HEK293T (cell line): ENCODE data around the gene MAN1B1.

Source experiments
- CTCF ChIA-PET: fragments of 350-600 bp; formaldehyde crosslinking; extraction: SDS; loops from one replicate; lab custom pipeline; 2021; ENCODE audit warnings: antibody characterized with exemption, inconsistent platforms; lab: Yijun Ruan, JAX
- POLR2A ChIA-PET: fragments of 350-600 bp; formaldehyde crosslinking; extraction: SDS; loops from one replicate; lab custom pipeline; 2020; ENCODE audit warnings: antibody characterized with exemption, inconsistent platforms; lab: Yijun Ruan, JAX
- DNase-seq: peaks from one replicate; pipeline ENCODE4 v3.0.0; 2012; ENCODE audit warnings: mixed read lengths; ENCODE audit errors: extremely low spot score
- ARNT ChIP-seq: fragments of 450-650 bp; IDR thresholded peaks from 2 replicates; pipeline ENCODE4 v1.6.1; 2017; ENCODE audit warnings: mild to moderate bottlenecking
- BHLHE40 ChIP-seq: fragments of 450-650 bp; IDR thresholded peaks from 2 replicates; pipeline ENCODE4 v1.6.1; 2016; ENCODE audit warnings: mild to moderate bottlenecking, moderate library complexity, borderline replicate concordance
- CTBP1 ChIP-seq: fragments of 450-650 bp; IDR thresholded peaks from 2 replicates; pipeline ENCODE4 v1.6.1; 2016; ENCODE audit warnings: borderline replicate concordance
- ELF4 ChIP-seq: fragments of 450-650 bp; IDR thresholded peaks from 2 replicates; pipeline ENCODE4 v1.6.1; 2017; ENCODE audit warnings: antibody characterized with exemption
- FOXA1 ChIP-seq: fragments of 450-650 bp; IDR thresholded peaks from 2 replicates; pipeline ENCODE4 v1.6.1; 2016; ENCODE audit warnings: mild to moderate bottlenecking
- FOXK2 ChIP-seq: fragments of 450-650 bp; IDR thresholded peaks from 2 replicates; pipeline ENCODE4 v1.6.1; 2016; ENCODE audit warnings: mild to moderate bottlenecking
- FOXM1 ChIP-seq: fragments of 450-650 bp; IDR thresholded peaks from 2 replicates; pipeline ENCODE4 v1.6.1; 2017; ENCODE audit warnings: mild to moderate bottlenecking, borderline replicate concordance
- HDGF ChIP-seq: fragments of 450-650 bp; IDR thresholded peaks from 2 replicates; pipeline ENCODE4 v1.6.1; 2017; ENCODE audit warnings: antibody characterized with exemption, borderline replicate concordance
- L3MBTL2 ChIP-seq: fragments of 450-650 bp; conservative IDR thresholded peaks from 2 replicates; pipeline ENCODE4 v1.6.1; 2016; ENCODE audit warnings: mild to moderate bottlenecking
- LEF1 ChIP-seq: fragments of 450-650 bp; IDR thresholded peaks from 2 replicates; pipeline ENCODE4 v1.6.1; 2017; ENCODE audit warnings: mild to moderate bottlenecking, borderline replicate concordance
- NFRKB ChIP-seq: fragments of 450-650 bp; IDR thresholded peaks from 2 replicates; pipeline ENCODE4 v1.6.1; 2016; ENCODE audit warnings: mild to moderate bottlenecking, moderate library complexity
- SP1 ChIP-seq: fragments of 450-650 bp; IDR thresholded peaks from 2 replicates; pipeline ENCODE4 v1.6.1; 2017
- SUZ12 ChIP-seq: fragments of 450-650 bp; IDR thresholded peaks from 2 replicates; pipeline ENCODE4 v1.6.1; 2016; ENCODE audit warnings: mild to moderate bottlenecking
- TARDBP ChIP-seq: fragments of 450-650 bp; IDR thresholded peaks from 2 replicates; pipeline ENCODE4 v1.6.1; 2016
- ZNF384 ChIP-seq: fragments of 450-650 bp; IDR thresholded peaks from 2 replicates; pipeline ENCODE4 v1.6.1; 2016
- TF ChIP-seq, protein P1 (sequence below): fragments of 450-650 bp; IDR thresholded peaks from 2 replicates; pipeline ENCODE4 v1.6.1; 2016

MAN1B1 gene

DNA sequence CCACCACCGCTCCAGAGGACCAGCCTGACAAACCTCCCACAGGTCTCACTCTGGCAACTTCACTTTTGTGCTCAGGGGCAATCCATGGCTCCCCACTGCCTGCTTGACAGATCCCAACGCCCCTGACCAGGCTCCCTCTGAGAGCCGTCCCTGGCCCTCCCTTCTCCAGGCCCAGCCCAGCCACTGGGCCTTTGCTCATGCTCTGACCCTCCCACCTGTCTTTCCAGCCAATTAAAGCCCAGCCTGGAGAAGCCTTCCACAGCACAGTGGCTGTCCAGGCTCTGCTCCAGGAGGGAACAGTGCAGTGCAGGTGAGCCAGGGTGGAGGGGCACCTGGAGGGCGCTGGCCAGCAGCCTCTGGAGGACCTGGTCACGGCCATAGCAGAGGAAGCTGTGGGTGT, 36.2 kb upstream of the MAN1B1 start:
- DNase-seq: no peak
- POLR2A ChIA-PET: no interaction called here
- TF ChIP-seq HDGF: no peak
- TF ChIP-seq NFRKB: no peak
- TF ChIP-seq ZNF384: no peak
- no peak for TF ChIP-seq FOXA1
- no peak for TF ChIP-seq SUZ12
- TF ChIP-seq SP1: no peak
- TF ChIP-seq ARNT: no peak
- TF ChIP-seq, protein P1, sequence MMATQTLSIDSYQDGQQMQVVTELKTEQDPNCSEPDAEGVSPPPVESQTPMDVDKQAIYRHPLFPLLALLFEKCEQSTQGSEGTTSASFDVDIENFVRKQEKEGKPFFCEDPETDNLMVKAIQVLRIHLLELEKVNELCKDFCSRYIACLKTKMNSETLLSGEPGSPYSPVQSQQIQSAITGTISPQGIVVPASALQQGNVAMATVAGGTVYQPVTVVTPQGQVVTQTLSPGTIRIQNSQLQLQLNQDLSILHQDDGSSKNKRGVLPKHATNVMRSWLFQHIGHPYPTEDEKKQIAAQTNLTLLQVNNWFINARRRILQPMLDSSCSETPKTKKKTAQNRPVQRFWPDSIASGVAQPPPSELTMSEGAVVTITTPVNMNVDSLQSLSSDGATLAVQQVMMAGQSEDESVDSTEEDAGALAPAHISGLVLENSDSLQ: no peak
- TF ChIP-seq BHLHE40: no peak
- no peak for TF ChIP-seq TARDBP
- TF ChIP-seq ELF4: no peak
- TF ChIP-seq FOXK2: no peak
- no peak for TF ChIP-seq LEF1
- no peak for TF ChIP-seq FOXM1
- TF ChIP-seq L3MBTL2: no peak
- CTCF ChIA-PET: no interaction called here

DNA sequence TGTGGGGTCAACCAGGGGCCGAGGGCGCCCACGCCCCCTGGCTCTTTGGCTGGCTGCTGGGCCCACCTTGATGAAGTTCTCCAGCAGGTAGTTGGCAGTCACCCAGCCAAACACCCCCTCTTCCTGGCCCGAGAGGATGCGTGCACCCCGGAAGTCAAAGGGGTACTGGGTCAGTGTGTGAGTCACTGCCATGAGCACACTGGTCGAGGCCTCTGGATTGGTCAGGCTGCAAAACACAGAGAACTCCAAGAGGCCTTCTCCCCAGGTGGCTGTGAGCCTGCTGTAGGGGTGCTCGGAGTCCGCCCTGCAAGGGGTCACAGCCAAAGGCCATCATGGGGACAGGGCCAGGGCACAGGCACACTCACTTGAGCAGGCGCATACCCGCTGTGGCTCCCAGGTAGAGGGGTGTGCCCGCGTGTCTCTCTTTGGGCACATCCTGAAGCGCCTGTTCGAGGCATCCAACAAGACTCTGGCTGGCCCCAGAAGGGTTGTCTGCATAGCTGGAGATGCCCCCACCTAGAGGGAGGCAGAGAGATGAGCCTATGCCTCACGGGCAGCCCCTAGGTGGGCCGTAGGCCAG, 35.5 kb upstream of the MAN1B1 start:
- ChIA-PET CTCF (no interaction called here), POLR2A (no interaction called here)
- DNase-seq: no peak
- no peak for TF ChIP-seq CTBP1
- no peak for TF ChIP-seq NFRKB
- no peak for TF ChIP-seq FOXM1
- no peak for TF ChIP-seq FOXK2
- no peak for TF ChIP-seq SUZ12
- no peak for TF ChIP-seq L3MBTL2
- no peak for TF ChIP-seq TARDBP
- TF ChIP-seq FOXA1: no peak
- no peak for TF ChIP-seq BHLHE40
- TF ChIP-seq ELF4: no peak
- TF ChIP-seq ARNT: no peak
- TF ChIP-seq LEF1: no peak

DNA sequence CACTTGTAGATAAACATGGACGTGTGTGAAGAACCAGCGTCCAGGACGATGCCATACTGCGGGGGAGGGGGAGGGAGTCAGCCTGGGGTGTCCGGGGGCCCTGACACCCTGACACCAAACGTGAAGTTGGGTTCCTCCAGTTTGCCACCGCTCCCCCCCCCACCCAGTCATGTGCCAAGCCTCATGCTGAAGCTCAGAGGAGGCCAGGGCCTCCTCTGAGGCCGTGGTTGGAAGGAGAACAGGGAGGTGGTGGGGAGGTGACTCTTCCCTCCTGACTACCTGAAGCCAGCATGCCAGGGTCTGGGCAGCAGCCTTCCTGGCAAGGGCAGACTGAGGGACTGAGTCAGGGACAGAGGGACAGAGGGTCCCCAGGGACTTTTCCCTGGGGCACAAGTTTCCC, 34.5 kb upstream of the MAN1B1 start:
- TF ChIP-seq L3MBTL2 (no peak), TARDBP (no peak), BHLHE40 (no peak), ZNF384 (no peak)
- POLR2A ChIA-PET: interaction anchor here (0.6 to 1.2 kb wide), 3 partner anchors 18 to 77 kb away, joined by 3 read pairs; partner anchors contain the start of genes MAN1B1 and SAPCD2
- DNase-seq: no peak
- CTCF ChIA-PET: interaction anchor here (1.1 to 1.3 kb wide), 3 partner anchors 15 to 23 kb away, joined by 3 to 4 read pairs (median 4); no protein-coding TSS in a partner anchor

DNA sequence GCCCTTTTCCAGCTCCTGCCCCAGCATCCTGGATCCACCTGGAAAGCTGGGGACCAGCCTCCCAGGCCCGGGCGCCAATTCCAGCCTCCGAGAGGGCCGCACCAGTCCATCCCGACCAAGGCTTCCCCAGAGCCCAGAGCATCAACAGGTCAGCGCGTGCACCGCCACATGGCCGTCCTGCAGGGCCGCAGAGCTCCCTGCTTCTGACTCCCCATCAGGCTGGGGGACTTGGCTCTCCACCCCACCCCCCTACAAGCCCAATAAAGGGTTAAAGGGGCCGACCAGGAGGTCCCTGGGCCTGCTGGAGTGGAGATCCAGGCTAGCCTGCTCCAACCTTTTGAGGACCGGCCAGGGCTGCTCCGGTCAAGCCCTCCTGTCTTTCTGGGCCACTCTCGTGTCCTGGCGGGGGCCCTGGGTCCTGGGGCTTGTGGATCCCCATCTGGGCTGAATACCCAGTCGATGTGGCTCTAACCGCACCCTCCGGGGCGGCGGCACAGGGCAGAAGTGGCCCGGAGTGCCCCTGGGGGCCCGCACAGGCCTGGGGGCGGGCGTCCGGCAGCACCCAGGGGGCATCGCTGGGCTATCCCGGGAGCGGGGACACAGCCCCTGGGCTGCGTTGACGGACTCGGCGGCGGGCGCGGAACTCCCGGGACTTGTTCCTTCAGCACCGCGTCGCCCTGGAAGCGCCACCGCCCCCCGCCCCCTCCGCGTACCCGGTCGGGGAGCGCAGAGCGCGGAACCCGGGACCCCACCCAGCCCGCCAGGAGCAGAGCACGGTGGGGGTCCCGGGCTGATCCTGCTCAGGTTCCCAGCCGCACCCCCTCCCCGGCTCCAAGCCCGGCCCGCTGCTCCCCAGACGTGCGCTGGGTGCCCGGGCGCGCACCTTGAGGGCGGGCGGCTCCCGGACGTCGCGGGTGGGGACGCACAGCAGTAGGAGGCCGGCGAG, 33.5 kb upstream of the MAN1B1 start:
- ChIA-PET CTCF (interaction anchor here (1.1 to 1.3 kb wide), 3 partner anchors 14 to 24 kb away, joined by 3 to 4 read pairs (median 4); no protein-coding TSS in a partner anchor), POLR2A (interaction anchor here (0.6 to 1.2 kb wide), 3 partner anchors 17 to 76 kb away, joined by 3 read pairs; partner anchors contain the start of genes MAN1B1 and SAPCD2)
- TF ChIP-seq TARDBP (no peak), ZNF384 (no peak), L3MBTL2 (no peak), FOXK2 (no peak)
- TF ChIP-seq, protein P1: no peak
- DNase-seq: no peak

DNA sequence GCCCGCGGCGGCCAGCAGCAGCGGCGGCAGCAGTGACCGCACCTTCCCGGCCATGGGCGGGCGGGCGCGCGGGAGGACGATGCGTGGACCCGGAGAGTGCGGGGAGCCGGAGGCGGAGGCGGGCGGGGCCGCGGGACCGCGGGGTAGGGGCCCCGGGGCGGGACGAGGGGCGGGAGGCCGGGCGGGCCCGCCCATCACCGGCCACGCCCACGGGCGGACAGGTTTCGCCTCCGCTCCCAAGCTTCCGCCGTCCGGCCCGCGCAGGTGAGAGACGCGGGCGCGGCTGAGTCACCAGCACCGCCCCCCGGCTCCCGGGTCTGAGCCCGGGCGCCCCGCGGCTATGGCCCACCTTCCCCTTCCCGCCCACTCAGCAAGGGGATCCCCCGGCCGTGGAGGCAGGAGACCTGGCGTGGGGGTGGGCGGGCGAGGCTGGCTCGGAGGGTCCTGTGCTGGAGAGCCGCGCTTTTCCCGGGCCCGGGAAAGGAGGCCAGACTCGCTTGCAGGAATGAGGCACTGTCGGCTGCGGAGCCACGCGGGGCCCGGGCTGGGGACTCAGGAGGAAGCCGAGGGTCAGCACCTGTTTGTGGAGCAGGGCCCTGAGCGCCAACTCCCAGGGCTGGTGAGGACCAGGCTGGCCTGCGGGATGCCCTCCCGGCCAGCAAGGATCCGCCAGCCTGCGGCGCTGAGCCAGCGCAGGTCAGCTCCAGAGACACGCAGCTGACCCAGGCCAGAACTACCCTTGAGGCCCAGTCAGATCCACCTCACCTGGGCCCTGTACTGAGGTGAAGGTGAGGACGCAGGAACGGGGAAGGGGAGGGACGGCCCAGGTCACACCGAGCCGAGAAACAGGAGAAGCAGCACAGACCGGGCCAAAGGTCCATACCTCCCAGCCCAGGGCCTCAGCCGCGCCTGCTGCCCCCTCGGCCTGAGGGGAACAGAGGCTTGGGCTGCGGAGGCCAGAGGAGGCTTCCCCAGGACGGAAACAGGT, 32.5 kb upstream of the MAN1B1 start, which contains the start of gene ENTPD2:
Gene ENTPD2 (minus strand): TSS at position 118 of the 988 bp plus-strand sequence. CDS start 64 bp downstream, at position 54.
- CTCF ChIA-PET: no interaction called here

More for the DNA sequence above, 32.5 kb upstream of the MAN1B1 start, which contains the start of gene ENTPD2:
- POLR2A ChIA-PET: no interaction called here
- TF ChIP-seq TARDBP: no peak
- TF ChIP-seq FOXA1: no peak
- TF ChIP-seq, protein P1: no peak
- TF ChIP-seq NFRKB: no peak
- TF ChIP-seq ARNT: no peak
- no peak for TF ChIP-seq SUZ12
- TF ChIP-seq FOXM1: no peak
- TF ChIP-seq L3MBTL2: no peak
- TF ChIP-seq HDGF: no peak
- TF ChIP-seq CTBP1: no peak
- no peak for TF ChIP-seq SP1
- TF ChIP-seq ELF4: no peak
- no peak for TF ChIP-seq FOXK2
- no peak for TF ChIP-seq BHLHE40
- no peak for TF ChIP-seq ZNF384
- TF ChIP-seq LEF1: no peak
- DNase-seq: peak; percentile 56
